ENCODE data around the gene TOLLIP.
"Not testable (repeated sequence)": the region's sequence is repeated elsewhere in the genome, so short reads cannot be mapped to it uniquely, and the experiment has no call there.

Gene TOLLIP

GRCh38 chr11:1343391-1344055 lies 34.1 kb upstream of the TOLLIP start:
- no peak for DNase-seq

DNA sequence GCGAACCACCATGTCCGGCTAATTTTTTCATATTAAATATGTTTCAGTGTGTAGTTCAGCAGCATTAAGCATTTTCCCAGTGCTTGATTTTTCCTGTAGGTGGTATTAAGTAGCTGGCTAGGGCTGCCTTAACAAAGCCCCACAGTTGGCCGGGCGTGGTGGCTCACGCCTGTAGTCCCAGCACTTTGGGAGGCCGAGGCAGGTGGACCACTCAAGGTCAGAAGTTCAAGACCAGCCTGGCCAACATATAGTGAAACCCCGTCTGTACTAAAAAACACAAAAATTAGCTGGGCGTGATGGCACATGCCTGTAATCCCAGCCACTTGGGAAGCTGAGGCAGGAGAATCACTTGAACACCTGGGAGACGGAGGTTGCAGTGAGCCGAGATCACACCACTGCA lies 33.5 kb upstream of the TOLLIP start:
- no peak for DNase-seq

- no peak for DNase-seq
Measured at GRCh38 chr11:1341928-1342524, 32.6 kb upstream of the TOLLIP start.

- DNase-seq = not testable (repeated sequence)
Measured at GRCh38 chr11:1341226-1341625, 31.8 kb upstream of the TOLLIP start.

GRCh38 chr11:1340111-1340510 lies 30.7 kb upstream of the TOLLIP start:
- no peak for DNase-seq

DNA sequence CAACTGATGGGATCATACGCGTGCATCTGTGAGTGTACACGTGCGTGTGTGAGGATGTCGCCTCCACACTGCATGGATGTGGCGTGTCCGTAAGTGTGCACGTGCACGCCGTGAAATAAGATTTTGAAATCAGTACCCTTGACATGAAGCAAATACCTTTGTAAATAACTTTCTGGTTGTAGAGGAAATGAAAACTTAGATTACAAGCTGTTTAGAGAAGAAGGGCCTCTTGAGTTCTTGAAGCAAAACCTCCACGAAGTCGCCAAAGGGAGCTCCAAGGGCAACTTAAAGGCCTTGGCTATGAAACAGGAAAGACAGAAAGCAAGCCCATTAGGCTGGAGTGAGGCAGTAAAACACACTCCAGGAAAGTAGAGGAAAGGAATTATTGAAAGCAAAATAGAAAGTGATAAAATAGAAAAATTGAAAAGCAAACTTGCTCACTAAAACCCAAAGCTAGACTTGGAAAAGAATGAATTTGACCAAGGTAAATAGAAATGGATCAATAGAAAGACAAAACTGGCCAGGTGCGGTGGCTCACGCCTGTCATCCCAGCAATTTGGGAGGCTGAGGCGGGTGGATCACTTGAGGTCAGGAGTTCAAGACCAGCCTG lies 29.7 kb upstream of the TOLLIP start:
- no peak for DNase-seq

- DNase-seq = no peak
Measured at GRCh38 chr11:1338201-1339065, 29.0 kb upstream of the TOLLIP start.

DNA sequence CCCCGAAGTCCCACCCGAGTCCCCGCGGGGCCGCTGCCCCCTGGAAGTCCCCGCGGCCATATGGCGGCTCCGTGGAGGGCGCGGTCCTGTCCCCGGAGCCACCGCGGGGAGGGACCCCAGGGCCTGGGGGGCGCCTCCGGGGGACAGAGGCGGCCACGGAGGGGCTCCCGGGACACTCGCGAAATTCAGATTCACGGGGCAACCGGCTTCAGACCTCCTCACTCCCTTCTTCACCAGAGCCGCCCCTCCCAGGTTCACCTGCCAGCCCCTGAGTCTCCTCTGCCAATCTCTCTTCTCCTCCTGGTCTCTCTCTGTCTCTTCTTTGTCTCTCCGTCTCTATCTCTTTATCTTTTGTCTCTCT lies 28.2 kb upstream of the TOLLIP start:
- no peak for DNase-seq

DNA sequence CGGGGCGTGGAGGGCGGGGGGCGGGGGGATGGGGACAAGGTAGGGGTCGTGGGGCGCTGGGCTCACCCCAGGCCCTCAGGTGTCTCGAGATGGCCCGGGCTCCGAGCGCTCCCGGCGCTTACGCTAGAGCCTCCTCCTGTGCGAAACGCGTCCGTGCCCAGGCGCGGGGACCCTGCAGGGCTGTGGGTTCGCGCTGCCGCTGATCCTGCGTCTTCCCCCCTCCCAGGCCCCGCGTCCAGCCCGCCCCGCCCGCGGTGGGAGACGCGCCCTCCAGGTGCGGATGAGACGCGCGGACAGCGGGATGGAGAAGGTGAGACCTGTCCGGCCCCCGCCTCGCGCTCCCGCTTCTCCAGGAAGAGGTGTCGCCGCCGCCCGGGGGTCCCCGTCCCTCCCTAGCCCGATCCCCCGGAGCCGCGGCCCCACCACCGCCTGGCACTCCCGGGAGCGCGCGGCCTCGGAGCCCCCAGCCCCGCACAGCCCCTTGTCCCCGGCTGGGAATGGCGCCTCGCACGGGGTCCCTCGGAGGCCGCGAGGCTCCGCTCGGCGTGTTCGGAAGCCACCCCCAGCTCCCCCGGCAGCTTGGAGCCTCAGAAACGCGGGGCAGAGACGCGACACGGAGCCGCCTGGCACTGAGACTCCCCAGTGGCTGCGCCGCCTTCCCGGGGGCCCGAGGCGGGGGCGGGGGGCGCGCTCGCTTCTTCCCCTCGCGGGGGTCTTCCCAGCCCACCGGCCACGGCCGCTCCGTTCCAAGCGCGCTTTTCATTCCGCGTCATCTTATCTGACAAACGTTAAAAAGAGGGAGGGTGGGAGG lies 27.6 kb upstream of the TOLLIP start:
- peak; percentile 52 for DNase-seq

GRCh38 chr11:1335811-1336761 lies 26.7 kb upstream of the TOLLIP start:
- DNase-seq = peak; percentile 48

DNA sequence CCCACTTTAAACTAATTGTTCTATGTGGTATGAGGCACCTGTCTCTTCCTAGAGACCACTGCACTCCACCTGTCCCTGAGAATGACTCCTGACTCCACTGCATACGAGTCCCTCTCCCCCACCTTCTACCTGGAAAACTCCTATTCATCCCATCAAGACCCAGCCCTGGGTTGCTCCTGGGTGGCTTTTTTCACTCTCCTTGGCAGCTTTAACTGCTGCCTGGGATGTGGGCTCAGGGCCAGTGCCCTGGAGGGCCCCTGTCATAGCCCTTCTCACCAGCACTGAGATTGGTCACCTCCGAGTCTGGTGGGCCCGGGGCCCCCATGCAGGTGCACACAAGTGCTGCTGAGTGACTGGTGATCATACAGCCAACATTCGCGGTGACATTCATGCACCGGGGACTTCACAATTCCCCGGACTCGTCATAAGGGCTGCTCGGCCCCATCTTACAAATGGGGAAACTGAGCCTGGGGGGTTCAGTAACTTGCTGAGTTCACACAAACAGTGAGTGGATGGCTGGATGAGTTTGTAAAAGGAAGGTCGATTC lies 25.9 kb upstream of the TOLLIP start:
- no peak for DNase-seq

DNA sequence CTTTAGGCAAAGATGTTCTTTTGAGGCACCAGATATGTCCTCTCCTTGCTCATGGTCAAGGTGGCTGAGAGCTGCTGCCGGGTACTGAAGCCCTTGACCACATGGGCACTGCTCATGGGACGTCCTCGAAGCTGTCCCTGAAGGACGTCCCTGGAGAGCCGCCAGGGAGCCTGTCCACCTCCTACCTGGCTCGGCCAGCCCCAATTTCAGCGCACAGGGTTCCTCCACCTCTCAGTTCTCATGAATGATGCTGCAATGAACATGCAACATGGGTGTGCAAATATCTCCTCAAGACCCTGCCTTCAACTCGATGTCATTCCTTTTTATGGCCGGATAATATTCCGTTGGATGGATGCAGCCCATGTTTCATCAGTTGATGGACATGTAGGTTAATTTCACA lies 24.4 kb upstream of the TOLLIP start:
- DNase-seq = no peak

- DNase-seq = no peak
Measured at GRCh38 chr11:1333091-1333772, 23.8 kb upstream of the TOLLIP start.

GRCh38 chr11:1330473-1330872 lies 21.0 kb upstream of the TOLLIP start:
- DNase-seq = no peak

DNA sequence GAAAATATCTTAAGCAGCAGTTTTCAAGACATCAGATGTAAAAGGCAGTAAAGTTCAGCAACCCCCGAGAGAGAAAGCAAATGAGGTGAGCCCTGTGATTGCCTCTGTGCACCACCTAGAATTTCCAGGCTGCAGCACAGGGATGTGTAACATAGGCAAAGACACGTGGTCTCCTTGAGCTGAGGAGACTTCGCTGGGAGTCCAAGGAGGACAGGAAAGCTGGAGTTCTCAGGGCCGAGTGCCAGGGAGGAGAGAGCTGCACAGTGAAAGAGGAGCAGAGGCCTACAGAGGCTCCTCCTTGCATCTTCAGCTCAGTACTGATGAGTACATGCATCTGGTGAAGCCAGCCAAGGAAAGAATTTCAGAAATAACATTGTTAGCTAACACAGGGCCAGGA lies 17.6 kb upstream of the TOLLIP start:
- DNase-seq = no peak

GRCh38 chr11:1326435-1327063 lies 17.1 kb upstream of the TOLLIP start:
- DNase-seq = no peak

DNA sequence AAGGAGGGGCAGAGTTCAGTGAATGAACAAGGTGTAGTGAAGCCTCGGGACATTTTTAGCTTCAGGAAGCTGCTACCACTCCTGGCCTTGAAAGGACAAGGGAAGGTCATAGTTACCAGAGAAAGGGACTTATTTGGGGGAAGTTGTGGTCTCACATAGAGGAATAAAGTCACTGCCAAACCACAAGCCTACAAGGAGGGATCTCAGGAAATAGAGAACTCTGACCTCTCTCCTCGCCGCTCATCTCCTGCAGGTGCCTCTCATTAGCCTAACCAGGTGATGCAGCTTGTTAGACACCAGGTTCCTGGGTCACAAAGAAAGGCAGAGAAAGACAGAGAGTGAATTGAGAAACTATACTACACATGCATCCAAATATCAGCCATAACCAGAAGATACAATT lies 14.3 kb upstream of the TOLLIP start:
- no peak for DNase-seq

DNA sequence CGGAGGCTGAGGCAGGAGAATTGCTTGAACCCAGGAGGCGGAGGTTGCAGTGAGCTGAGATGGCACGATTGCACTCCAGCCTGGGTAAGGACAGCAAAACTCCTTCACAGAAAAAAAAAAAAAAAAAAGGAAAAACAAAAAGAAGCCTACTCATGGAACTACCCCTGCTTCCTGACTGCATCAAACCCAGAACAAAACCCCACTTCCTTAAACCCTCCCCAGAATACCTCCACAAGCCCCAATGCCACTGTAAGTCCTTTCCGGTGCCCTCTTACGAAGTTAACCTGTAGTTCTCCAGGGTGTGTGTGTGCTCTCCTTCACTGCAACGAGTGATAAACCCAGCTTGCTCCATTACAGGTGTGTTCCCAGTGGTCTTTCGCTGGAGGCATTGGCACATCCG lies 8.6 kb upstream of the TOLLIP start:
- no peak for DNase-seq

DNA sequence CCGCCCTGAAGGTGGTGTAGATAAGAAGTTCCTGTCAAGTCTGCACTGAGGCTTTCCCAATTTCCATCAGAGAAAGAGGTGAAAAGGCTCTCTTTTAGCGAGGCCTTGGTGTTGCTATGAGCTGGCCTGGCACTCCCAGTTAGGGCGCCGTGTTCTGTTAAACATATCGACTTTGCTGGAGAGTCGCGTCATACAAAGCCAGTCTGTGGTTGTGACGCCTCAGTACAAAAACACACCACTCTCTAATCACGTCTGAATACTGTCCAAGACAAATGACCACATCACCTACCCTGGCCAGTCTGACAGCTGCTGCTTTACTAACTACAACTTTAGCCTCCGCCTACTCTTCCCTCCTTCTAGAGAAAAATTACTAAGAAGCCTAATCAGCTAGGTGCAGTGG lies 8.0 kb upstream of the TOLLIP start:
- no peak for DNase-seq
